DMS 273 (cell line): ENCODE data around the gene DDX27.
"Not testable (repeated sequence)": the region's sequence is repeated elsewhere in the genome, so short reads cannot be mapped to it uniquely, and the experiment has no call there.

ENCODE experiments used
- DNase-seq: peaks from one replicate; lab custom pipeline; 2025; ENCODE audit not compliant: unreplicated experiment; lab: John Stamatoyannopoulos, UW

Gene DDX27

DNA sequence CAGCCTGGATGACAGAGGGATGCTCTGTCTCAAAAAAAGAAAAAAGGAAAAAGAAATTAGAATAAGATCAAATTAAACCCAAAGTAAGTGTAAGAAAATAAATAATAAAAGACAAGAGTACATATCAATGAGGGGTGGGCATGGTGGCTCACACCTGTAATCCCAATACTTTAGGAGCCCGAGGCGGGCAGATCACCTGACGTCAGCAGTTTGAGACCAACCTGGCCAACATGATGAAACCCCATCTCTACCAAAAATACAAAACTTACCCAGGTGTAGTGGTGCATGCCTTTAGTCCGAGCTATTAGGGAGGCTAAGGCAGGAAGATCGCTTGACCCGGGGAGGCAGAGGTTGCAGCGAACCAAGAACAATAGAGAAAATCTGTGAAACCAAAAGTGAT is 16.2 kb upstream of the DDX27 start:
- DNase-seq, result no peak

DNA sequence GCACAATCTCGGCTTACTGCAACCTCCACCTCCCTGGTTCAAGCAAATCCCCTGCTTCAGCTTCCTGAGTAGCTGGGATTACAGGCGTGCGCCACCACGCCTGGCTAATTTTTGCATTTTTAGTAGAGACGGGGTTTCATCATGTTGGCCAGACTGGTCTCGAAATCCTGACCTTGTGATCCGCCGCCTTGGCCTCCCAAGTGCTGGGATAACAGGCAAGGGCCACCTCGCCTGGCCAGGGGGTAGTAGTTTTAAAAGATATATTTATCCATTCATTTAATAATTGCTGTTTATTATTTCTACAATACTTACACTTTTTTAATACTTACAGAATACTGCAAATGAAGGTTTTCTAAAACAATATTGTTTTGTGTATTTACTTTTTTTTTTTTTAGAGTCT is 15.5 kb upstream of the DDX27 start:
- DNase-seq, result no peak

GRCh38 chr20:49207076-49207475 is 12.1 kb upstream of the DDX27 start:
- peak; percentile 26 for DNase-seq

DNA sequence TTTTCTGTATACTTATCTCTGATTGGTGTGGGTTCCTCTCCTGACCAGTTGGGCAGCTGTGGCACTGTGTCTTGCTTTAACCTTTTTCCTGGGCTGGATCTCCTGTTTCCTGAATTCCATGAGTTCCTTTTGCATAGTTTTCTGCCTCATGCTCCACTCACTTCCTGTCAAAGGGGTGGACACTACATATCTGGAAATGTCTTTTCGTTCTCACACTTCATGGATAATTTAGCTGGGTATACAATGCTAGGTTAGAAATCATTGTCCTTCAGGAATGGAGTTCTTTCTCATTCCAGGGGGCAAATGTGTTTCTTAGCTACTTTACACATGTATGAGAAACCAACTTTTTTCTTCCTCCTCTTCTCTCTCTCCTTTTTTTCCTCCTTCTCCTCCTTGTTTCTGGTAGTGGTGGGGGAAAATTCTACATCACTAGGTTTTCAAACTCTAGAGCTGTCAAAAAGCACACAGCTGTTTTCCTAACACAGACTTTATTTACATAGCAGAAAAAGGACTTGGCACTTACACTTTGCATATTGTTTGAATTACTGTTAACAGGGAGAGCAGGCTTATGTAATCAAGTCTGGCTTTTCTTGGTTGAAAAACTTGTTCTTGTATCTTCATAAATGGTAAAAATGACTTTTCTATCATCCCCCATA is 9.0 kb upstream of the DDX27 start:
- DNase-seq, result no peak

DNA sequence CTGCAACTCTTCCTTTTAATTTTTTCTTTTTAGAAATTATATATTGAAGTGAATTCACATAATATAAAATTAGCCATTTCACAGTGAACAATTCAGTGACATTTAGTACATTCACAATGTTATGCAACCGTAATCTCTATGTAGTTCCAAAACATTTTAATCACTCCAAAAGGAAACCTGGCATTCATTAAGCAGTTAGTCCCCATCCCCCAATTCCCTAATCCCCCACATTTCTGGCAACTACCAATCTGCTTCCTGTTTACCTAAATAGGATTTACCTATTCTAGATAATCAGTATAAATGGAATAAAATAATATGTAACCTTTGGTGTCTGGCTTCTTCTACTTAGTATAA is 8.5 kb upstream of the DDX27 start:
- DNase-seq, result no peak

DNA sequence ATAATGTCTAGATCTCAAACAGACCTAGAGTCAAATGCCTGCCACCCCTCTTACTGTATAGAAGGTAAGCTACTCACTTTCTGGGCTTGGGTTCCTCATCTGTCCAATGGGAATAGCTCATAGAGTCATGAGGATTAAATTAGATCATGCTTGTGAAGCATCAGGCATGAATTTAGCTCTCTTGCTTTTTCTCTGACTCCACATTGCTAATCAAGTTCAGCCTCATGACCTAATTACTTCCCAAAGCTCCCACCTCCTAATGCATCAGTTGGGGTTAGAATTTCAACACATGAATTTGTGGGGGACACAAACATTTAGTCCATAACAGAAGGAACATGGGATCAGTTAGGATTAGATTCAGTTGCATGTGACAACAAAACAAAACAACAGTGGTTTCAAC is 4.6 kb upstream of the DDX27 start:
- DNase-seq, result no peak

DNA sequence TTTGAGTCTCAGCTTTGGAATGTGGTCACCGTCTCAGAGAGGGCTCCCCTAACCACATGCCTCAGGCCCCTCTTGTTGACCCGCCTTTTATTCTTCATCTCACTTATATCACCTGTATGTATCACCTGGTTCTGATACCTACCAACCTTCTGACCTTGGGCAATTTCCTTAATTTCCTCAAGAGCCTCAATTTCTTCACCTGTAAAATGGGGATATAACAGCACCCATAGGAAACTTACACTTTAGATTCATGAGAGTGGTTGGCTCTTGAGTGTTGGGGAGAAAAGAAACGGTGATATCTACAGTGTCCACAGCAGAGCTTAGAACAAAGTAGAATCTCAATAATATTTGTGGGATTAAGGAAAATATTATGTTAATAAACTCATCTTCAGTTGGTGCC is 4.0 kb upstream of the DDX27 start:
- DNase-seq, result no peak

GRCh38 chr20:49216991-49217578 is 2.1 kb upstream of the DDX27 start:
- DNase-seq, result peak; percentile 95

DNA sequence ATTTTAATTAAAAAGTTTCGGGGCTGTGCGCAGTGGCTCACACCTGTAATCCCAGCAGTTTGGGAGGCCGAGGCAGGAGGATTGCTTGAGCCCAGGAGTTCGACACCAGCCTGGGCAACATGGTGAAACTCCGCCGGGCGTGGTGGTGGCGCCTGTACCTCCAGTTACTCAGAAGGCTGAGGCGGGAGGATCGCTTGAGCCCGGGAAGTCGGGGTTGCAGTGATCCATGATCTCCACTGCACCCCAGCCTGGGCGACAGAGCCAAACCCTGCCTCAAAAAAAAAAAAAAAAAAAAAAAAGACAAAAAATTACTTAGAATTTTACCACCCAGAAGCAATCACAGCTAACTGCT is 501 bp upstream of the DDX27 start:
- DNase-seq, result not testable (repeated sequence)

DNA sequence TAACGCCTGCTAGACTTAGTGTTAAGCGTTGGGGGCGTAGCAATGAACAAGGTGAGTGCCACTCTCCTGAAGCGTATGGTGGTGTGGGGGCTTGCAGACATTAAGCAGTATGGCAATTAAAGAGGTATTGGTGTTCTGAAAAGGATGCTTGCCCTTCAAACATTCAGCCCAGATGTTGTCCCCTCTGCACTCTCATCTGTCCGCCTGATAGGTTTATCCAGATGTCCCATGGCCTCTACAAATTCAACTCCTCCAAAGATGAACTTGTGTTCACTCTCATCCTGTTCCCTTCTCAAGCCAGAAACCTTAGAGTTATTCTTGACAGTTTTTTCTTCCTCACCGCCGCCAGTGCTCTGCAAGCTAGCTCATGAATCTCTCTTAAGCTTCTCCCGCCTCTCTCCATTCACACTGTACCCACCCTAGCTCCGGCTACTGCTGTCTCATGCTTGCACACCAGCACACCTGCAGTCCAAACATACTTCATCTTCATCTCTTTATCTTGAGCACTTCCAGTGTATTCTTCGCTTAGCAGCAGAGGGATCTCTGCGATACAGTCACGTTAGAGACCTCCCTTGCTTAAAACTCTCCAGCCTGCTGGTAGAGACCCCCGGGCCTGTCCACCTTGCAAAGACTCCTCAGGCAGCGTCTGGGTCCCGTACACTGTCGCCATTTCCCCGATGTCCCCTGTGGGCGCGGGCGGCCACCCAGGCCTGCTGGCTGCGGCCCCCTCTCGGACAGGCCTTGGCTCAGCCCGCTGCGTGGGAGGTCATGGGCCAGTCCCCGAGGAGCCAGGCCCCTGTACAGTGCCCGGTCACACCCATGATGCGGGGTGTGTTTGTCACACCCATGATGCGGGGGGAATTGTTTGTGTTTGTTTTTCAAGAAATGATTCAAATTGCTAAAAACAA is 962 bp downstream of the DDX27 start:
- no peak for DNase-seq

DNA sequence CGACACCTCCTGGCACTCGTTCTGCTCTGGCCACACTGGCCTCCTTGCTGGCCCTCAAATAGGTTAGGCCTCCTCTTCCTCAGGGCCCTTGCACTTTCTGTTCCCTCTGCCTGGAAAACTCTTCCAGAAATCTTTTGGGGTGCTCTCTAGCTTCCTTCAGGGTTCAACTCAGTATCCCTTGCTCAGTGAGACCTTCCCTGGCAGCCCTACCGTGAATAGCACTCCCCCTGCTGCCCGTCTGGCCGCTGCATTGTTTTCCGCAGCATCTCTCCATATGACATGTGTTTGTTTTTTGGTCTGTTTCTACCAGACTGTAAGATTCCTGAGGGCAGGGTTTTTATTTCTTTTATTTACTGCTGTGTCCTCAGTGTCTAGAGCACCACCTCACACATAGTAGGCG is 6.7 kb downstream of the DDX27 start:
- DNase-seq, result no peak

DNA sequence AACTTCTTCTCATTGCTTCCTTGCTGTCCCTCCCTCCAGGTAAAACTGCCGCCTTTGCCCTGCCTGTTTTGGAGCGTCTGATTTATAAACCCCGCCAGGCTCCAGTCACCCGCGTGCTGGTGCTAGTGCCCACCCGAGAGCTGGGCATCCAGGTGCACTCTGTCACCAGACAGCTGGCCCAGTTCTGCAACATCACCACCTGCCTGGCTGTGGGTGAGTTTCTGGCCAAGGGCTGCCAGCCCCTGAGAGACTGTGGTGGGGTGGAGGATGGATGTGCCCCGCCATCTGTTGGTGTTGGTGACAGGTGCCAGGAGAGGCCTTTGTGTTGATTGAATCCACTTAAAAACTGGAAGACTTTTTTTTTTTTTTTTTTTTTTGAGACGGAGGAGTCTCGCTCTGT is 9.5 kb downstream of the DDX27 start:
- DNase-seq, result peak; percentile 94

GRCh38 chr20:49229381-49229780 is 10.2 kb downstream of the DDX27 start:
- no peak for DNase-seq

GRCh38 chr20:49230021-49230420 is 10.8 kb downstream of the DDX27 start:
- DNase-seq, result peak; percentile 48

DNA sequence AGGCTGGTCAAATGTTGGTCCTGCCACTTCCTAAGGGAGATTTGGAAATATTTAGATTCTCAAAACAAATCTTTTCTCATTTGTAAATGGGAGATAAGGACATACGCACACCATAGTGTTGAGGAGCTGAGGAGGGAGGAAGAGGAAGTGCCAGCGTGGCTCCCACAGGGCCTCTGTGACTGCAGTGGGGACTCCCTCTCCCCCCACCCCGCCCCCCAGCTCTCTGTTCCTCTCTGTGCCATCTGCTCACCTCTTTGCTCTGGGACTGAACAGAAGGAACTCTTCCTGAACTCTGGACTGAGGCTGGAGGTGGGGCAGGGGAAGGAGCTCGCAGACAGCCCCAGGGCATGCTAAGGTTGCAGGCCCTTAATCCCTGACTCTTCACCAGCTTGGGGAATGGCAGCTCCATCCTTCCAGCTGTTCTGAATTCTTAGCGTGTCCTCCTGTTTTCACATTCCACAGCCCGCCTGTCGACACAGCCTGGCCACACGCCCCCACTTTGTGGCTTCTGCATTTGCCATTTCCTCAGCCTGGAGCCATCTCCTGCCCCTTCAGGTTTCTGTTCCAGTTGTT is 11.4 kb downstream of the DDX27 start:
- peak; percentile 92 for DNase-seq

DNA sequence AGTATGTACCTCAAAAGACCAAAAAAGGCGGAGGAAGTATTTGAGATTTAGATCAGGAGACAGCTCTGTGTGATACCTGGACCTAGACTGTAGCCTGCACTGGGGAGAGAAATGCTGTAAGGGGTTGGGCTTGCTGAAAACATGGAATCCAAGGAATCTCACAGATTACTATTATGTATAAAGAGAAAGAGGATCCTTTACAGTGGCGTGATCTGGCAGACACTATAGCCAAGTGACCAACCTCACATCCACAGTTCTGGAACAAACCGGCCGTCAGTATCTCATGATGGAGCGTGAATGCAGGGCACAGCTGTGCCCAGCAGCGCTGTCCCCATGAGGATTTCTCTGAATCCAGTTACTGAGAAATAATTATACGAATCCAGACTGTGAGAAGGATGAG is 12.3 kb downstream of the DDX27 start:
- DNase-seq, result no peak

GRCh38 chr20:49233226-49233625 is 14.0 kb downstream of the DDX27 start:
- DNase-seq, result no peak

DNA sequence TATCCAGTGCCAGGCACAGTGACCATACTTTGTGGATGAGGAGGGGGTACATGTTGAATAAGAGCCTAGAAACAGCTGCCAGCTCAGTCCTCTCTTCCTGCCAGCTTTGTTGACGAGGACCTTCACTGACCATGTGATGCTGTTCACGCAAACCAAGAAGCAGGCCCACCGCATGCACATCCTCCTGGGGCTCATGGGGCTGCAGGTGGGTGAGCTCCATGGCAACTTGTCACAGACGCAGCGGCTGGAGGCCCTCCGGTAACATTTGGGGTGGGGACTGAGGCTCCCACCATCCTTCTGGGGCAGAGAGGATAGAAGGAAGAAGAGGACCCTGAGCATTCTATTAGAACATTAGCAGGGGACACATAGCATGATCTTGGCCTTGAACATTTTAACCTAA is 15.6 kb downstream of the DDX27 start:
- no peak for DNase-seq

GRCh38 chr20:49236301-49236700 is 17.1 kb downstream of the DDX27 start:
- no peak for DNase-seq

DNA sequence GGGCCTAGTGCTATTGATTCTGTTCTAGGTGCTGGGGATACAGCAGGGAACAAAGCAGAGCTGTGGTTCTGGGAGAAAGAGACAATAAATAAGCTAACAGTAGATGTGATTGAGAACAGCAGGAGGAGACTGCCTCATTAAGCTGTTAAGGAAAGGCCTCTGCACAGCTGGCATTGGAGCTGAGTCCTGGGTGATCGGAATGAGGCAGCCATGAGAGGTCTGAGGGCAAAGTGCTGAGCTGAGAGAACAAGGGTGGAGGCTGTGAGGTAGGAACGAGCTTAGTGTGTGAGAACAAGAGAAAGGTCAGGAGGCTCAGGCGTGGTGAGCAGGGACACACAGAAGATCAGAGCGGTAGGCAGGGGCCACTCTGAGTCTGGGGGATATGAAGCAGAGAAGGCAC is 18.3 kb downstream of the DDX27 start:
- no peak for DNase-seq

- DNase-seq, result peak; percentile 71
These were observed 26.9 kb downstream of the DDX27 start for GRCh38 chr20:49245921-49246740.
